Tibial nerve (tissue), 4 donors: ENCODE results near the gene PPP6R2. TPM values are rescaled to one million over a fixed set of nuclear protein-coding genes. Genes with fewer than 3 reads are reported as not detected.
A peak's percentile ranks its signal among the peaks of the same experiment; 100 is the strongest.

ENCODE experiments used
- DNase-seq, 2 donors: peaks; one replicate each; pipeline ENCODE4 v3.0.0-alpha.2; 2019; ENCODE audit warnings: low spot score in 2 of 2
- H3K27ac ChIP-seq, 4 donors: fragments of 200-600 bp; sonication (generic) in 3 of 4; one replicate each; pipeline ENCODE4 v1.5.1; 2017 to 2019; ENCODE audit warnings: mild to moderate bottlenecking in 1 of 4
- H3K27me3 ChIP-seq, 2 donors: fragments of 200-600 bp; sonication (generic) in 1 of 2; one replicate each; pipeline versions ENCODE4 v1.5.1 to v1.6.0; 2017 to 2019
- H3K36me3 ChIP-seq, 3 donors: fragments of 200-600 bp; sonication (generic); one replicate each; pipeline ENCODE4 v1.5.1; 2018 to 2019
- H3K4me1 ChIP-seq, 4 donors: fragments of 200-600 bp; sonication (generic) in 3 of 4; one replicate each; pipeline ENCODE4 v1.5.1; 2017 to 2019
- H3K4me3 ChIP-seq, 4 donors: fragments of 200-600 bp; sonication (generic) in 3 of 4; one replicate each; pipeline ENCODE4 v1.5.1; 2017 to 2019; ENCODE audit warnings: mild to moderate bottlenecking in 1 of 4, moderate library complexity in 1 of 4
- H3K9me3 ChIP-seq, 4 donors: fragments of 200-600 bp; sonication (generic) in 3 of 4; one replicate each; pipeline ENCODE4 v1.5.1; 2017 to 2019
- EP300 ChIP-seq, 2 donors: sonication (generic); formaldehyde crosslinking; IDR thresholded peaks; one replicate each; pipeline ENCODE4 v1.6.1; 2017; ENCODE audit warnings: antibody characterized with exemption in 2 of 2, mild to moderate bottlenecking in 1 of 2
- POLR2A ChIP-seq, 2 donors: fragments of 450-650 bp; IDR thresholded peaks; one replicate each; pipeline ENCODE4 v1.6.1; 2017; ENCODE audit warnings: antibody characterized with exemption in 2 of 2, mild to moderate bottlenecking in 2 of 2, moderate library complexity in 2 of 2
- WGBS, 2 donors: methylation state at CpG; one replicate each; pipeline ENCODE4 v1.1.5; 2018; 5-methylcytosine and 5-hydroxymethylcytosine counted together
- total RNA-seq, 4 donors: library from RNA; depleted of rRNA; stranded (reverse); fragments of >200 nt; gene quantifications; one replicate each; pipeline ENCODE4 v1.1.0, GENCODE V29; 2016
- TF ChIP-seq, protein P1 (sequence below), 5 experiments: fragments of 200-600 bp in 3 of 5; fragments of 450-650 bp in 2 of 5; sonication (generic) in 3 of 5; IDR thresholded peaks; one replicate each; pipeline ENCODE4 v1.5.1; 2016 to 2019; ENCODE audit warnings: antibody characterized with exemption in 5 of 5, mild to moderate bottlenecking in 3 of 5, moderate library complexity in 2 of 5

The PPP6R2 gene
- total RNA-seq, 4 donors from 2014 or later: 55.9 to 112 (median 76.7) TPM

DNA sequence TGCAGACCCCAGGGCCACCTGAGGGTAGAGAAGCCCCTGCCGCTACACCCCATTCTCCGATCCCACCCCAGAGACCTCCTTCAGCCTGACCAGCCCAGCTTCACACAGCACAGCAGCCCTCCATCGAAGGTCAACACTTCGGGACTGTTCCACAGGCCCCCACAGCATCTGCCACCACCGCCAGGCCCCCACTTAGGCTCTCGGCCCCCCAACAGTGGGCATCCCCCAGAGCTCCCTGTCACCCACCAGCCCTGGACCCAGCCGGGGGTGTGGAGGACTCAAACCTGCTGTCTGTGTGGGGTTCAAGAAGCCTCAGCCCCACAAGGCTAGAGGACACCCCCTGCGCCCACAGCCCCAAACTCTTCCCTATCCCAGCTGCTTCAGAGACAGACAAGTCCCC is 125.5 kb downstream of the PPP6R2 start:
- no peak overlapping the region for H3K4me3 ChIP-seq
- TF ChIP-seq POLR2A (IDR thresholded peaks at IDR 0.05): no peak
- no peak for TF ChIP-seq EP300 (IDR thresholded peaks at IDR 0.05)
- TF ChIP-seq, protein P1, sequence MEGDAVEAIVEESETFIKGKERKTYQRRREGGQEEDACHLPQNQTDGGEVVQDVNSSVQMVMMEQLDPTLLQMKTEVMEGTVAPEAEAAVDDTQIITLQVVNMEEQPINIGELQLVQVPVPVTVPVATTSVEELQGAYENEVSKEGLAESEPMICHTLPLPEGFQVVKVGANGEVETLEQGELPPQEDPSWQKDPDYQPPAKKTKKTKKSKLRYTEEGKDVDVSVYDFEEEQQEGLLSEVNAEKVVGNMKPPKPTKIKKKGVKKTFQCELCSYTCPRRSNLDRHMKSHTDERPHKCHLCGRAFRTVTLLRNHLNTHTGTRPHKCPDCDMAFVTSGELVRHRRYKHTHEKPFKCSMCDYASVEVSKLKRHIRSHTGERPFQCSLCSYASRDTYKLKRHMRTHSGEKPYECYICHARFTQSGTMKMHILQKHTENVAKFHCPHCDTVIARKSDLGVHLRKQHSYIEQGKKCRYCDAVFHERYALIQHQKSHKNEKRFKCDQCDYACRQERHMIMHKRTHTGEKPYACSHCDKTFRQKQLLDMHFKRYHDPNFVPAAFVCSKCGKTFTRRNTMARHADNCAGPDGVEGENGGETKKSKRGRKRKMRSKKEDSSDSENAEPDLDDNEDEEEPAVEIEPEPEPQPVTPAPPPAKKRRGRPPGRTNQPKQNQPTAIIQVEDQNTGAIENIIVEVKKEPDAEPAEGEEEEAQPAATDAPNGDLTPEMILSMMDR (IDR thresholded peaks at IDR 0.05): no peak
- no peaks in the 10 kb centered on the region for H3K9me3 ChIP-seq
- H3K27me3 ChIP-seq: no peaks in the 10 kb centered on the region
- no peak for DNase-seq
- peaks cover 5 to 46% (median 36%) of the 10 kb centered on the region in 3 donors for H3K36me3 ChIP-seq
- peak overlapping the region in 1 of 4 donors; percentile 55 for H3K27ac ChIP-seq
- WGBS, 2 donors: 86 to 90% methylated on average over 2 to 7 of the region's 8 CpGs
- peaks cover 5 to 55% (median 48%) of the 10 kb centered on the region in 4 donors for H3K4me1 ChIP-seq

DNA sequence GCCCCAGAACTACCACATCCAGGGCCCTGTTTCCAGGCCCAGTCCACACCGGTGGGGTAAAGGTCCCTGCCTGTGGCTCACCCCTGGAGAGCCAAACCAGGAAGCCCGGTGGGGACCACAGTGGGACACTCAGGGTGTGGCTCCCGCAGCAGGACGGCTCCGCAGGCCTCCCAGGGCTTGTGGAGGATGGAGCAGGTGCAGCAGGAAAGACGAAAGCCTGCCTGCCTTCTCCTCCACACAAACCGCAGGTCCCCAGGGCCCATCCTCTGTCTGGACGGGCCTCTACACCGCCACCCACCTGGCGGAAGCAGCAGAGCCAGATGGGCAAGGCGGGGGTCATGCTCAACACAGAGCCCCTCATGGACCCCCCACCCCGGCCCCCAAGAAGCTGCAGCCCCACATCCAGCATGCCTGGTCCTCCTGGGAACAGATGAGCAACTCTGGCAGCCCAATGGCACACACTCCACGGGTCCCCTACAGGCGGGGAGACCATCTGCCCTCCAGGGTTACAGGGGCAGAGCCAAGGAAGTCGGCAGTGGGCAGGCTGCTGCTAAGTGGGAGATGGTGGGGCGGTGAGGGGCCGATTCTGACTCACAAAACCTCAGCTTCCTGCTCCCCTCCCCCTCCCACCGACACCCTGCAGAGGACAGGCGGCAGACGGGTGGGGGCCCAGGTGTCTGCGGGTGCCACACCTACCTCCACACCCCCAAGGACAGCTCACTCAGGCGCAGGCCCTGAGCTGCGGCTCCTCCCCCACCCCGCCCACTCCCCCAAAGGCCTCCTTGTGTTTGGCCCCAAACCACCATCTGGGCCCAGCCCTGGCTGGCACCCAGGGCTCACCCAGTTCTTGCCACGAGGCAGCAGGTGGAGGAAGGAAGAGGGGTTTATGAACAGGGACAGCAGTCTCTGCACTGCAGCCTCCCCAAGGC is 126.5 kb downstream of the PPP6R2 start:
- no peaks in the 10 kb centered on the region for H3K9me3 ChIP-seq
- 19 to 46% methylated on average over 5 to 14 of the region's 25 CpGs for whole genome bisulfite sequencing, 2 donors
- no peaks in the 10 kb centered on the region for H3K27me3 ChIP-seq
- peak overlapping the region in 1 of 4 donors; percentile 21 for H3K4me3 ChIP-seq
- peak in 1 of 2 donors; percentile 13 for DNase-seq
- H3K4me1 ChIP-seq: peaks cover 5 to 56% (median 53%) of the 10 kb centered on the region in 4 donors
- H3K27ac ChIP-seq: peak overlapping the region in 1 of 4 donors; percentile 63
- TF ChIP-seq, protein P1 (IDR thresholded peaks at IDR 0.05): no peak
- TF ChIP-seq EP300 (IDR thresholded peaks at IDR 0.05) (no peak), POLR2A (IDR thresholded peaks at IDR 0.05) (no peak)
- peaks cover 5 to 36% (median 30%) of the 10 kb centered on the region in 3 donors for H3K36me3 ChIP-seq

DNA sequence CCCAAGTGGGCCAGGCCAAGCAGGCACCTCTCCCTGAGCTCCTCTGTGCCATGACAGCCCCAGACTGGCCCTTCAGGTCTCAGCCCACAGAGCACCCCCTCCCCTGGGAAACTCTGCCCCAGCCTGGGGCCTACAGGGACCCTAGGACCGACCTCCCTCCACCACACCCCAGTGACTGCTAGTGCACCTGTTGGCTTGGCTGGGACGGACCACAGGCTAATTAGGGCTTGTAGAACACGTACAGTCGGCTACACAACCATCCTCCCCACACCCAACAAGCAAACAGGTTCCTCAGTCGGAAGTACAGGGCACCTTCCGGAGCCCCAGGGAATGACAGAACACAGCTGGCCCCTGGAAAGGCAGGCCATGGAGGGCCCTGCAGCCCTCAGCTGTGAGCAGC is 127.4 kb downstream of the PPP6R2 start:
- Histone ChIP-seq H3K4me3 (no peak overlapping the region), H3K27ac (peak overlapping the region in 2 of 4 donors; percentile 35 to 63), H3K9me3 (no peaks in the 10 kb centered on the region), H3K4me1 (peaks cover 5 to 60% (median 56%) of the 10 kb centered on the region in 4 donors), H3K36me3 (peaks cover 5 to 28% (median 22%) of the 10 kb centered on the region in 3 donors), H3K27me3 (no peaks in the 10 kb centered on the region)
- 70 to 71% methylated on average over 6 of the region's 6 CpGs for WGBS, 2 donors
- TF ChIP-seq POLR2A (IDR thresholded peaks at IDR 0.05): no peak
- TF ChIP-seq, protein P1 (IDR thresholded peaks at IDR 0.05): no peak
- DNase-seq: no peak

- Histone ChIP-seq H3K27me3 (no peaks in the 10 kb centered on the region), H3K27ac (peak overlapping the region in 1 of 4 donors; percentile 63), H3K36me3 (peaks cover 0 to 19% (median 14%) of the 10 kb centered on the region in 3 donors), H3K4me3 (no peak overlapping the region), H3K9me3 (no peaks in the 10 kb centered on the region), H3K4me1 (peaks cover 5 to 62% (median 57%) of the 10 kb centered on the region in 4 donors)
- WGBS, 2 donors: 63 to 73% methylated on average over 13 to 21 of the region's 21 CpGs
- TF ChIP-seq, protein P1 (IDR thresholded peaks at IDR 0.05): no peak
- DNase-seq: no peak
Measured at GRCh38 chr22:50471197-50471847, 128.2 kb downstream of the PPP6R2 start.

GRCh38 chr22:50471962-50472361 is 128.8 kb downstream of the PPP6R2 start:
- Histone ChIP-seq H3K36me3 (peaks cover 0 to 13% (median 8%) of the 10 kb centered on the region in 3 donors), H3K27me3 (no peaks in the 10 kb centered on the region), H3K27ac (no peak overlapping the region), H3K9me3 (no peaks in the 10 kb centered on the region), H3K4me3 (no peak overlapping the region), H3K4me1 (peaks cover 5 to 62% (median 57%) of the 10 kb centered on the region in 4 donors)
- 66 to 87% methylated on average over 5 of the region's 5 CpGs for WGBS, 2 donors
- TF ChIP-seq, protein P1 (IDR thresholded peaks at IDR 0.05): no peak
- no peak for TF ChIP-seq EP300 (IDR thresholded peaks at IDR 0.05)
- DNase-seq: no peak
